GM18507 (cell line): ENCODE measurements around the gene ABR.

Experiments used
- DNase-seq: peaks from one replicate; pipeline ENCODE4 v3.0.0; 2011; ENCODE audit warnings: low read depth; ENCODE audit not compliant: insufficient read length; ENCODE audit errors: extremely low spot score
- FAIRE-seq: peaks from 2 replicates; lab custom pipeline; 2011; peaks lifted over from hg19 to GRCh38; lab: Jason Lieb, UNC

ABR gene

DNA sequence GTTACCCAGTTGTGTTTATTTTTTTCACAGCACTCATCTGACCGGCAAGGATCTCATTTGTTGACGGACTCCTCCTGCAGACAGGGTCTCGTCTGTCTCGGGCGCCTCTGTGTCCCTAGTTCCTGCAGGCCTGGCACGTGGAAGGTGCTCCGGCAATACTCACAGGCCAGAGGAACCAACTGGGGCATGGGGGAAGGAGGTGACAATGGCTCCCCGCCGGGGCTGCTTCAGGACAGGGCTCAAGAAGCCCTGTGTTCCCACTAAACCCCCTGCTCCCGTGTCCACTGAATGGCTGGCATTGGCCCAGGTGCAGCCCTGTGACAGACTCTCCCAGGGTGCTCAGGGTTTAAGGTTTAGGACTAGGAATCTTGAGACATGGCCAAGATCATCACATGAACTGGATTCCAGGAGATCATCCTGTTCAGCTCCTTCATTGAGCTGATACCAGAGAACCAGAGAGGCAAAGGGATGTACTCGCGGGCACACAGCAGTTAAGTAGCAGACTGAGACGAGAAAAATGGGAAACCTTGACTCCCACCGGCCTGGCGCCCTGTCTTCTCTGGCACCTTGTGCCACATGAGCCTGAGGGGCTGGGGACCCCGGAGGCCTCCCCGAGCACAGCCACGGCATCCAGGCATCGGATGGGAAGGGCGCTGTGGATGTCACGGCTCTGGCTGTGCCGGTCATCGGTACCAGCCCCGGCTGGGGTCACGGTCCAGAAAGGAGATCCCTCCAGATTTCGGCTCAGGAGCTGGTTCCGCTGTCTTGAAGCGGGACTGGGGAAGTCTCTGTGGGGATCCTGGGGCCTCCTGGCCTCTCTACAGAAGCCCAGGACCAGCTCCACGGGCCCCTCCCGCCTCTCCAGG is 153.8 kb downstream of the ABR start:
- DNase-seq (no peak), FAIRE-seq (no peak)

DNA sequence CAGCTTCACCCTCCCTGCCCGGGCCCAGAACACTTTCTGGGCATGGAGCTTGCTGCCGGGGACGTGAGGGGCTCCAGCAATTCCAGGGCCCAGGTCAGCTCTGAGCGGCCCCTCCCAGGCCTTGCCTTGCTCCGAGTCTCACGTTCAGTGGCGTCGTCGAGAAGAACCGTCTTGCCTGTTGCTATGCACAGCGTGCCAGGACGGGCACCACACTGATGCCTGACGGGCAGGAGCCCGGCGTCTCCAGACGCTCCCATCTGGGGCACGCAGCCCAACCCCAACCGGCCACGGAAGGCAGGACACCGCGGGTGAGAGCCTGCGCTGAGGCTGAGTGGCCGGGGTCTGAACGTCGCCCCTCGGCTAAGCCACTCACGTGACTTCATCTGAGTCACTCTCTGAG is 155.7 kb downstream of the ABR start:
- no peak for FAIRE-seq
- no peak for DNase-seq

DNA sequence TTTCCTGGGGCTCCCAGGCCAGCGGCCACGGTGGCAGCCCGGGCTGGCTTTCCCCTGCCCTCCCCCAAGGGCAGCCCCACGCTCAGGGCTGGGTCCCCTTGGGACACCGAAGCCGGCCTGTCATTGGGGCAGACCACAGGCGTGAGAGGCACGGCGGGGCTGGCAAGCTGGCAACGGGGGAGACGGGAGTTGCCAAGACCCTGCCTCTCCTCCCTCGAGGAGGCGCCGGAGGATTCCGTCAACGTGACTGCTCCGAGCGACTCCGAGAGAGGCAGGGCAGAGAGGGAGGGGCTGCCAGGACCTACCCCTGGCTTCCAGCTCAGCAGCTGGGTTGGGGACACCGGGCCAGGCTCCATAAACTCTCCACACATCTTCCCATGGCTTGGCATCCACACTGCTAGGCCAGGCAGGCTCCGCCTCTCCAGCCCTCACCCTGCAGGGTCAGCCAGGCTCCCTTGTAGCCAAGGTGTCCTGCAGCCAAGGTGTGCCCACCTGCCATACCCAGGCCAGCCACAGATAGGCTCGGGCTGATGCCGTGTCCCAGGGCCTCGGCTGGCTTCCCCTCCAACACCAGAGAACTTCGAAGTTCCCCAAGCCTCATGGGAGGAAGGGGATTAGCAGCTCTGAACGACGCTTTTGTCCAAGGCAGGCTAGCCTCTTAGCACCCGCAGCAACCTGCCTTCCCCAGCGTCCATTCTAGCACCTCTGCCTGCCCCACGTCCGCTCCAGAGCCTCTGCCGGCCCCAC is 157.3 kb downstream of the ABR start:
- DNase-seq (no peak), FAIRE-seq (no peak)

GRCh38 chr17:1021147-1021546 is 158.6 kb downstream of the ABR start:
- FAIRE-seq: no peak
- no peak for DNase-seq

DNA sequence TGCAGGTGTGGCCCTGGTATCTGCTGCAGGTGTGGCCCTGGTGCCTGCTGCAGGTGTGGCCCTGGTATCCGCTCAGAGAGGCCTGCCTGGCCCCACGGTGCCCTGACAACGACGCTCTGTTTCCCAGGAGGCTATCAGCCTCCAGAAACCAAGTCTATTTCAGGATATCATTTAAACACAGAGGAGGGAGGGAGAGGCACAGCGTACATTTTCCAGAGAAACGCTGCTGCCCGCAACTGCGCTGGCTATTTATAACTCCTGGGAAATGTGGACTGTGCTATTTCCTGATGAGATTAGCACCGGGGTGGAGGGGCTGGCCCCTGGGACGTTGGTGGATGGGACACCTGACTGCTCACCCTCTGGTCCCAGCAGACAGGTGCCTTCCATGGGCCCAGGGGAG is 160.3 kb downstream of the ABR start:
- FAIRE-seq (no peak), DNase-seq (no peak)

GRCh38 chr17:1018547-1018946 is 161.2 kb downstream of the ABR start:
- DNase-seq (no peak), FAIRE-seq (no peak)

GRCh38 chr17:1013729-1014090 is 166.1 kb downstream of the ABR start:
- DNase-seq: no peak
- no peak for FAIRE-seq

GRCh38 chr17:1012823-1013728 is 166.7 kb downstream of the ABR start:
- FAIRE-seq (no peak), DNase-seq (no peak)

DNA sequence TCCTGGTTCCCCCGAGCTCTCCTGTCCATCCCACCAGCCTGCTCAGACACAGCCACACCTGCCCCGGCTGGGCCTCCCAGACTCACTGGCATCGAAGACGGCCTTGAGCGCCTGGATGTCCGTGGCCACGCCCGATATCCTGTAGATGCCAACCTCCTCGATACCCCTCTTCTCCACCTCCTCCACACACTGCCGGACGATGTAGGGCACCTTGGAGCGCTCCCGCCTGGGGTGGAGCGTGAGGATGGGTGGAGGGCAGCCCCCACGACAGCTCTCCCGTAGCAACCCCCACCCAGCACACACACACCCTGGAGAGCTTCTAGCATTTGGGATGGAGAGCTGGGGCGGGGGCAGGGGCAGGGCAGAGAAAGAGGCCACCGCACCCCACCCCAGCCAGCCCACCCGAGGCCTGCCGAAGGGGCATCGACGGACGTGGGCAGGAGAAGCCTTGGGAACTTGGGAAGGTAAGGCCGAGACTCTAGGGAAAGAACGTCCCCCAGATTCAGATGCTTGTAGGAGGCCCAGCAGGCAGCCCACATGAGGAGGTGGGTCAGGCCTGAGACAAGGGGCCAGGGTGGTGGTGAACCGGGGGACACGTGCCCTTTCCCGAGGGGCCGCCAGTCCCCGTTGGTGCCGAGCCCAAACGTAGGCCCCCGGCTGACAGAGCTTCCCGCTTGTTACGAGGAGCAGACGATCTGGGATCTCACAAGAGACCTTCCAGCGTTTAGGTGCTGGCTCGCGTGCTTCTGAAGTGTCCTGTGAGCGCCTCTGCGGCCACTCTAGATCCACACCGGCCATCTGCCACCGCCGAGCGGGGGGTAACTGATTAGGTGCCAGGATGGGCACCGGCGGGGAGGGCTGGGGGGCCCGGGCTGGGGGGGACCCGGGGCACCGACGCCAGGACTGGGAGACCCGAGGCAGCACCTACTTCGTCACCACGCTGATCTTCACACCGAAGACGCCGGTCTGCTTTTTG is 167.7 kb downstream of the ABR start:
- DNase-seq: no peak
- no peak for FAIRE-seq

GRCh38 chr17:1011138-1011537 is 168.6 kb downstream of the ABR start:
- no peak for DNase-seq
- no peak for FAIRE-seq

DNA sequence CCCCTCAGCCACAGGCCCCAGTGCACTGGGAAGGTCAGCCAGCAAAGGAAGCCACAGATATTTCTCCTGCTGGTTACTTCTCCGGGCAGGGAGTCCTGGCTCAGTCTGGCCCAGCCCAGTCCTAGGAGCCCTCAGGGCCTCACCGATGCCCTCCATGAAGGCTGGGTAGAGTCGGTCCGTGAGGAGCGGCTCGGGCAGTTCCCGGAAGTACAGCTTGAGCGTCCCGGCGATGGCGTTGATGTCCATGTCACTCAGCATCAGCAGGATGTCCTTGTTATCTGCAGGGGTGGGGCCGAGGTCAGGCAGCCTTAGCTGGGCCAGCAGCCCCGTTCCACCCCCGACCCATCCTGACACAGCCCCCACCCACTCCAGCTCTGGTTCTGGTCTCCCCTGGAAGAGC is 169.2 kb downstream of the ABR start:
- no peak for DNase-seq
- FAIRE-seq: no peak

- no peak for FAIRE-seq
Observed at GRCh38 chr17:1010086-1010450, 169.7 kb downstream of the ABR start.

DNA sequence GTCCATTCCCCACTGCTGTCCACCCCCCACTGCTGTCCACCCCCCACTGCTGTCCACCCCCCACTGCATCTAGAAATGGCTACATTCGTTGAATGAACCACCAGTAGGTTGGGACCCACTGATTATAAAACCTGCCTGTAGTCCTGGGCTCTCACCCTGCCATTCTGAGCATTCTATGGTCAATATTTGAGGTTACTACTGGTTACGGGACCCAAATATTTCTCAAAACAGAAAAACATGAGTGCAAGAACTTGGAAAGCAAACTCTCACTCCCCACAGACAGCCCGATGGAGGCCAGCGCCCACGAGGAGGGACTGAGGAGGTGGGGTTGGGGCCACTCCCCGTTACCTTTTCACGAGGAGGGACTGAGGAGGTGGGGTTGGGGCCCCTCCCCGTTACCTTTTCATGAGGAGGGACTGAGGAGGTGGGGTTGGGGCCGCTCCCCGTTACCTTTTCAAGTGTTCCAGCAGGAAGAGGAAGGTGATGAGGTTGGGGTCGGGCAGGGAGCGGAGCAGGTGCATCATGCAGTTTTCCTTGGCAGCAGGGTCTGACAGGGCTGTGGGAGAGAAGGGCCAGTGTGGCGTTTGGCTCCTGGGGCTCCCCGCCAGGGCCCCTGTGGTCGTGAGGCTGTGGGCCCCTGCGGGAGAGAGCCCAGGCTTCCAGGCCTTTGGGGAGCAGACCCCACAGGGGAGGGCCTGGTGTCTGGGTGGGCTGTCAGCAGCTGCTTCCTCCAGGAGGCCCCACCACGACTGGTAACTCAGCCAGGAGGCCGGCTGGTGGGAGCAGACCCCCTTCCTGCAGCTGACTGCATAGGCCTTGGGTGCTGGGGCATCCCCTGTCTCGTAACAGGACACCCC is 170.3 kb downstream of the ABR start:
- DNase-seq: no peak
- FAIRE-seq: no peak

More at GRCh38 chr17:1010086-1010450, 169.7 kb downstream of the ABR start:
- no peak for DNase-seq

DNA sequence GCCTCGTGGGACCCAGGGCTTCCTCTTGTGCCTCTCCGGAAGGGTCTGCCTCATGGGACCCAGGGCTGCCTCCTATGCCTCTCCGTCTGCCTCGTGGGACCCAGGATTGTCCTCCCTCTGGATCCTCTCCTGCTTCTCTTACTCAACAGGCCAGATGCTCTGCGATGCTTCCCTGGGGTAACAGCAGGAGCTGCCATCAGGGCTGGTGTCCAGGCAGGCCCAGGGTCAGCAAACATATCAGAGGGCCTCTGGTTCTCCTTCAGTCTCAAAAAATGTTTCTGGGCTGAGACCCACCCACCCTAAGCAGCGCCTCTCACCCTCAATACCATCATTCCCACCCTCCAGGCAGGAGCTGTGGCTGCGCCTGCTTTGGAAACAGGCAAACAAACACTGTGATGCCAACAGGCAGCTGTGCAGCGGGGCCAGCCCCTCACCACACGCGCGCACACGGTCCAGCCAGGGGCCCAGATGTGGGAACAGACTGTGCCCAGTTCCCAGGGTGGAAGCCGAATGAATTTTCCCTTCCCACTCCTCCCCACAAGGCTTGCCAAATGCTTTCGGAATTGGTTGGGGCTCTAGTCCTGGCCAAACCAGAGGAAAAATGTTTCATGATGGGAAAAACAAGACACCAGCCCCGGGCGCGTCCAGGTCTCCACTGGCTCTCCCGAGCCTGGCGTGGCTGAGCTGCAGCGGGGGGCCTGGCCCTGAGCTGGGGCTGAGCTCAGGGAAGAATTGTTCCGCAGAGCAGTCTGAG is 171.6 kb downstream of the ABR start:
- no peak for FAIRE-seq
- DNase-seq: no peak

- FAIRE-seq (no peak), DNase-seq (no peak)
Observed at GRCh38 chr17:1007310-1008007, 172.3 kb downstream of the ABR start.

GRCh38 chr17:1006054-1006453 is 173.7 kb downstream of the ABR start:
- DNase-seq: no peak
- no peak for FAIRE-seq
